ENCODE data around the gene TCP1.
A peak's percentile ranks its signal among the peaks of the same experiment; 100 is the strongest.
"Not testable (repeated sequence)": the region's sequence is repeated elsewhere in the genome, so short reads cannot be mapped to it uniquely, and the experiment has no call there.

TCP1 gene

DNA sequence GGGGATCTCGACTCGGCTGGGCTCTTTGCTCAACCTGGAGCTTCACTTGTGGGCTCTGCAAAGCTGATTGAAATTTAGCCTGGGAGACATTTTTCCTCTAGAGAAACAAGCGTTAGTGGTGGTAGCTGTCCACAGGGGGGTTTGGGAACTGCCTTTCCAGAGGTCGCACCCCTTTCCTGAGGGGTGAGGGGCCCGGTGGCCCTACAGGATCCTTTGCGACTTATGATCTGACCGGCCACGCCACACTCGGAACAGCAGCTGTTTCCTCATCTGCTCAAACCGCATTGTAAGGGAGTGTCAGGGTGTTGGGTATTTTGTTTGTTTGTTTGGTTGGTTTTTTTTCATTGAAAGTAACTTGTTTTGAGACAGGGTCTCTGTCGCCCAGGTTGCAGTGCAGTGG, 31.7 kb upstream of the TCP1 start:
- H3K36me3 ChIP-seq (ENCODE audit: control insufficient read depth, insufficient read depth, low read length), result no peaks in the 10 kb centered on the region
- TF ChIP-seq, protein P1, sequence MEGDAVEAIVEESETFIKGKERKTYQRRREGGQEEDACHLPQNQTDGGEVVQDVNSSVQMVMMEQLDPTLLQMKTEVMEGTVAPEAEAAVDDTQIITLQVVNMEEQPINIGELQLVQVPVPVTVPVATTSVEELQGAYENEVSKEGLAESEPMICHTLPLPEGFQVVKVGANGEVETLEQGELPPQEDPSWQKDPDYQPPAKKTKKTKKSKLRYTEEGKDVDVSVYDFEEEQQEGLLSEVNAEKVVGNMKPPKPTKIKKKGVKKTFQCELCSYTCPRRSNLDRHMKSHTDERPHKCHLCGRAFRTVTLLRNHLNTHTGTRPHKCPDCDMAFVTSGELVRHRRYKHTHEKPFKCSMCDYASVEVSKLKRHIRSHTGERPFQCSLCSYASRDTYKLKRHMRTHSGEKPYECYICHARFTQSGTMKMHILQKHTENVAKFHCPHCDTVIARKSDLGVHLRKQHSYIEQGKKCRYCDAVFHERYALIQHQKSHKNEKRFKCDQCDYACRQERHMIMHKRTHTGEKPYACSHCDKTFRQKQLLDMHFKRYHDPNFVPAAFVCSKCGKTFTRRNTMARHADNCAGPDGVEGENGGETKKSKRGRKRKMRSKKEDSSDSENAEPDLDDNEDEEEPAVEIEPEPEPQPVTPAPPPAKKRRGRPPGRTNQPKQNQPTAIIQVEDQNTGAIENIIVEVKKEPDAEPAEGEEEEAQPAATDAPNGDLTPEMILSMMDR (IDR thresholded peaks at IDR 0.05; ENCODE audit: insufficient read depth, low read length, poor library complexity, severe bottlenecking), result no peak
- no peak overlapping the region for H3K4me3 ChIP-seq (replicated peaks; ENCODE audit: low read depth, low read length)
- no peak for DNase-seq (ENCODE audit: extremely low read depth, insufficient read length)
- H3K27me3 ChIP-seq (replicated peaks; ENCODE audit: control insufficient read depth, insufficient read depth, low read length), result no peaks in the 10 kb centered on the region

DNA sequence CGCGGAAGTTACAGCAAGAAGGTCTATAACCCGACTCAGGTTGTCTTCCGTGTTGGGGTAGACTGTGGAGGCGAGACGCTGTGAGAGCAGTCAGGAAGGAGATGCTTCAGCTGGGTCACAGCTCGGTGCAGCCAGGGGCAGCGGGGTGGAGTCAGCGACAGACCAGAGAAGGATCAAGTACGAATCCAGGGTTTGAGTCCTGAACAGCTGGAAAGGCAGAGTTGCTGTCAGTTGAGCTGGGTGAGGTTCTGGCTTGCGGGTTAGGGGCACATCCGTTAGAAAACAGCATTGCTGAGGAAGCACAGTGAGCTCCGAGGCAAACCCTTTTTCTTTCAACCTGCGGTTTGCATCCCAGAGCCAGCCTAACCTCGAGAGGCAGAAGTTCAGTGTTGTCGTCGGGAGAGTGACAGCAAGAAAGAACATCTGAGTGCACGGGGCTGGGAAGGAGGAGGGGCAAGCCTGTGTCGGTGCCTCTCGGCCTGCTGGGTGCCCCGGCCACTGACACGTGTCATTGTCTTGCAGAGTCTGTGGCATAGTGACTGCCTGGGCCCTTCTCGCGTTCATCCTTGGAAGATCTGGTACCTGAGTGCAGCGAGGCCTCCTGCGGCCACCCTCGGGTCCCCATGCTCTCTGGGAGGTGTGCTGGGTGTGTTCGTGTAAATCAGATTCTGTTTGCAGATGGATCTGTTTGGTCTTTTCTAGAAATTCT, 30.7 kb upstream of the TCP1 start:
- no peaks in the 10 kb centered on the region for H3K27me3 ChIP-seq (replicated peaks; ENCODE audit: control insufficient read depth, insufficient read depth, low read length)
- TF ChIP-seq, protein P1 (IDR thresholded peaks at IDR 0.05; ENCODE audit: insufficient read depth, low read length, poor library complexity, severe bottlenecking), result no peak
- no peak overlapping the region for H3K4me3 ChIP-seq (replicated peaks; ENCODE audit: low read depth, low read length)
- H3K36me3 ChIP-seq (ENCODE audit: control insufficient read depth, insufficient read depth, low read length), result no peaks in the 10 kb centered on the region
- DNase-seq (ENCODE audit: extremely low read depth, insufficient read length), result peak; percentile 43

DNA sequence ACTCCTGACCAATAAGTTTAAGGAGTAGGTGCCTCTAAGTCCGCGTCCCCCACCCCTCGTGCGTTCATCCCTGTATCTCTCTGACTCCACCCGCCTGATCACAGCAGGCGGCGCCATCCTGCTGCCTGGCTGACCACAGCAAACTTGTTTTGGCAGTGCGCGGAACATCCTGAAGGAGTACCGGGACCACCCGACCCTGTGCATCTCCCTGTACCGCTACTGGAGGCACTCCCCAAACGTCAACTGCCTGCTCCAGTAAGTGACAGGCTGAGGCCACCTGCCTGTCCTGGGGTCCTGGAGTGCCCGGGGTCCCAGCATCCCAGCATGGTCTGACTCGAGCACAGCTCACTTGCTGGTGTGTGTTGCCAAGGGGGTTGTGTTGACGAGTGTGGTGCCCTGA, 29.7 kb upstream of the TCP1 start:
- TF ChIP-seq, protein P1 (IDR thresholded peaks at IDR 0.05; ENCODE audit: insufficient read depth, low read length, poor library complexity, severe bottlenecking), result no peak
- Histone ChIP-seq H3K36me3 (ENCODE audit: control insufficient read depth, insufficient read depth, low read length) (no peaks in the 10 kb centered on the region), H3K4me3 (replicated peaks; ENCODE audit: low read depth, low read length) (no peak overlapping the region), H3K27me3 (replicated peaks; ENCODE audit: control insufficient read depth, insufficient read depth, low read length) (no peaks in the 10 kb centered on the region)
- no peak for DNase-seq (ENCODE audit: extremely low read depth, insufficient read length)

DNA sequence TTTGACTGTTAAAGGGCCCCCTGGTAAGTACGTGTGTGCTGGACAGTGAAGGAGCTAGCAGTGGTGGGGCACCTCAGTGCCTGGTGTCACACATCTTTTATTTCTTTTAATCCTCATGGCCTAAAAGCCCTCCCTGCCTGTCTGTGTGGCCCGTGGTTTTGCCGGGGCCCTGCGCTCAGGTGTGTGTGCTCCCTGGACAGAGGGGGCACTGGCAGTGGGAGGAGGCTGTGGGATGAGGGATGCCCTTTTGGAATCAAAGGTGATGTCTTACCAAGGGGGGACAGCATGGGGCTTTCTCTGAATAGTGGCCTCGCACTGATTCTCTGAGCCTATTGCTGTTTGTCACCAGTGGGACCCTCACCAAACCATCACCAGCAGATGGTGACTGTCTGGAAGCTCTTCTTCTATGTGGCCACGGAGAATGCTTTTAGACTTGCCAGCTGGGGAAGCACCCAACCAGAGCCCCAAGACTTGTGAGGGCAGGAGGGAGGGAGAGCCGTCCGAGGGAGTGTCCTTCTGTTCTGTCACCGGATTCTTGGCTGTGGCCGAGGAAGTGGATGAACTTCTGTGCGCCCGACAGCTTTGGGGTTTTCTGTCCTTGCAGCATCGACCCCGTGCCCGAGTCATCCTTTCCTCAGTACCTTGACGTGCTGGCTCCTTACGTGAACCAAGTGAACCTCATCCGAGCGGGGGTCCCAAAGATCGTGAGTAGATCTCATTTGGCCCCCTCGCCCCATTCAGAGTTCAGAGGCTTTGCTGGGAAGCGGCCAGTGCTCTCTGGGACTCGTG, 28.7 kb upstream of the TCP1 start:
- Histone ChIP-seq H3K27me3 (replicated peaks; ENCODE audit: control insufficient read depth, insufficient read depth, low read length) (no peaks in the 10 kb centered on the region), H3K4me3 (replicated peaks; ENCODE audit: low read depth, low read length) (no peak overlapping the region), H3K36me3 (ENCODE audit: control insufficient read depth, insufficient read depth, low read length) (no peaks in the 10 kb centered on the region)
- TF ChIP-seq, protein P1 (IDR thresholded peaks at IDR 0.05; ENCODE audit: insufficient read depth, low read length, poor library complexity, severe bottlenecking), result no peak
- DNase-seq (ENCODE audit: extremely low read depth, insufficient read length), result no peak

DNA sequence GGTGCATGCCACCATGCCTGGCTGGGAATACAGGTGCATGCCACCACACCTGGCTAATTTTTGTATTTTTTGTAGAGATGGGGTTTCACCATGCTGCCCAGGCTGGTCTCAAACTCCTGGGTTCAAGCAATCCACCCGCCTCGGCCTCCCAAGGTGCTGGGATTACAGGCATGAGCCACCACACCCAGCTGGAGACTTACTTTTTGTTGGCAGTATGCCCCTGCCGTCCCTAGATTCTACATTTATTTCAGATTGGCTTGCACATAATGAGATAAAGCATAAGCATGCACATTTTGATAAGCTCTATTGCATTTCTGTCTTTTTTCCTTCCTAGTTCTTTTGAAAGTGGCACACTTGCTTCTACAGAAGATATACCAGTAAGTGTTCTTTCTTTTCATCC, 27.4 kb upstream of the TCP1 start:
- not testable (repeated sequence) for DNase-seq (ENCODE audit: extremely low read depth, insufficient read length); H3K4me3 ChIP-seq (replicated peaks; ENCODE audit: low read depth, low read length); H3K27me3 ChIP-seq (replicated peaks; ENCODE audit: control insufficient read depth, insufficient read depth, low read length); H3K36me3 ChIP-seq (ENCODE audit: control insufficient read depth, insufficient read depth, low read length)

DNA sequence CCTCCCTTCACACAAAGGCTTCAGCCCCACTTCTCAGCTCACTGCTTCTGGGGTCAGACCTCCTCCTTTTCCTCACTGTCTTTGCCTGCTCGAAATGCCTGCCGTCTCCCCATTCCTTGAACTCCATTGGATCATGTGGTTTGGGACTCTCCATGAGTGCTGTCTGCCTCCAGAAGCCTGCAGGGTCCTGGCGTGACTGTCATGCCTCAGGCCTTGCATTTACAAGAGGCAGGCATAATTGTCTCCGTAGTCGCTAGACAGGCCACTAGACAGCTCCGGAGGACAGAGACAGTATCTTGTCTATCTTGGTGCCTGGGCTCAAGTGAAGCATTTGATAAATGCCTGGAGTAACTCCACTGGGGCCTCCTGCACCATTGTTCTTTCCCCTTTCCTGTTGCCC, 26.0 kb upstream of the TCP1 start:
- no peak overlapping the region for H3K4me3 ChIP-seq (replicated peaks; ENCODE audit: low read depth, low read length)
- H3K36me3 ChIP-seq (ENCODE audit: control insufficient read depth, insufficient read depth, low read length), result no peaks in the 10 kb centered on the region
- TF ChIP-seq, protein P1 (IDR thresholded peaks at IDR 0.05; ENCODE audit: insufficient read depth, low read length, poor library complexity, severe bottlenecking), result no peak
- DNase-seq (ENCODE audit: extremely low read depth, insufficient read length), result no peak
- no peaks in the 10 kb centered on the region for H3K27me3 ChIP-seq (replicated peaks; ENCODE audit: control insufficient read depth, insufficient read depth, low read length)

Data from GM06990 (cell line).